ENCODE results near the gene TCF4. TPM values are rescaled to one million over a fixed set of nuclear protein-coding genes. Genes with fewer than 3 reads are reported as not detected.

The TCF4 gene
- total RNA-seq, 1 donor from 2014 or later: 115 TPM

DNA sequence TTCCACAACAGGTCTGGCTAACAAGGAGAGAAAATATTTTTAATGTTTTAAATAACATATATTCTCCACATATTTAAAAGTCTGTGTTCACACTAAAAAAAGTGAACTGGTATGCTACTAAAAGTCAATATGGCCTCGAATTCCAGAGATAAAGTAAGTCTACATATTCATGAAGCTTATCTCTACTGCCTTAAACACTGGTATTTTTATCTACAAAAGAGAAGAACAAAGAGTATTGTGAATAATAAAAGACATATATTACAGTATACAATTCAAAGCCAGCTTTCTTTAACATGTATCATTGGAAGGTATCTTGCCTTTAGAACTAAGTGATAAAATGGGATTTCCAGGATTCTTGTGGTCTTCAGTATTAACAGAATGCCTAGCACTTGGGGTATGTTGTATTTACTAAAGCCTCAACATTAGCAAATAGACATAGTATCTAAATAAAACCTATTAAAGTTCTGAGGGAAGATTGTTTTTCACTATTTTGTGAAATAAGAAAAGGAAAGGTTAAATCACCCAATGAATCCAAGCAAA is 325.9 kb downstream of the TCF4 start:
- peaks cover 25% of the 10 kb centered on the region for H3K36me3 ChIP-seq (ENCODE audit: insufficient read depth, low read length)
- Mint-ChIP-seq H3K9me3 (ENCODE audit: unreplicated experiment) (no peaks in the 10 kb centered on the region), H3K27ac (ENCODE audit: unreplicated experiment) (no peak overlapping the region), H3K36me3 (ENCODE audit: low read depth, unreplicated experiment) (peaks cover 16% of the 10 kb centered on the region), H3K27me3 (ENCODE audit: low read depth, unreplicated experiment) (no peaks in the 10 kb centered on the region), H3K4me3 (ENCODE audit: unreplicated experiment) (peak overlapping the region; percentile 23), H3K4me1 (ENCODE audit: low read depth, unreplicated experiment) (peaks cover 41% of the 10 kb centered on the region)
- H3K4me3 ChIP-seq (ENCODE audit: insufficient read depth, low read depth, low read length): no peak overlapping the region
- H3K9me3 ChIP-seq (ENCODE audit: insufficient read depth, low read depth, low read length): no peaks in the 10 kb centered on the region
- no peak for TF ChIP-seq EZH2 (IDR thresholded peaks at IDR 0.05; ENCODE audit: insufficient read depth, low read length)
- TF ChIP-seq, protein P1, sequence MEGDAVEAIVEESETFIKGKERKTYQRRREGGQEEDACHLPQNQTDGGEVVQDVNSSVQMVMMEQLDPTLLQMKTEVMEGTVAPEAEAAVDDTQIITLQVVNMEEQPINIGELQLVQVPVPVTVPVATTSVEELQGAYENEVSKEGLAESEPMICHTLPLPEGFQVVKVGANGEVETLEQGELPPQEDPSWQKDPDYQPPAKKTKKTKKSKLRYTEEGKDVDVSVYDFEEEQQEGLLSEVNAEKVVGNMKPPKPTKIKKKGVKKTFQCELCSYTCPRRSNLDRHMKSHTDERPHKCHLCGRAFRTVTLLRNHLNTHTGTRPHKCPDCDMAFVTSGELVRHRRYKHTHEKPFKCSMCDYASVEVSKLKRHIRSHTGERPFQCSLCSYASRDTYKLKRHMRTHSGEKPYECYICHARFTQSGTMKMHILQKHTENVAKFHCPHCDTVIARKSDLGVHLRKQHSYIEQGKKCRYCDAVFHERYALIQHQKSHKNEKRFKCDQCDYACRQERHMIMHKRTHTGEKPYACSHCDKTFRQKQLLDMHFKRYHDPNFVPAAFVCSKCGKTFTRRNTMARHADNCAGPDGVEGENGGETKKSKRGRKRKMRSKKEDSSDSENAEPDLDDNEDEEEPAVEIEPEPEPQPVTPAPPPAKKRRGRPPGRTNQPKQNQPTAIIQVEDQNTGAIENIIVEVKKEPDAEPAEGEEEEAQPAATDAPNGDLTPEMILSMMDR (IDR thresholded peaks at IDR 0.05; ENCODE audit: insufficient read depth, low read depth, low read length): no peak
- H3K27me3 ChIP-seq (ENCODE audit: insufficient read depth, low read length): no peaks in the 10 kb centered on the region
- H2AFZ ChIP-seq (ENCODE audit: low read depth, low read length): no peak overlapping the region
- DNase-seq (ENCODE audit: low read depth): peak; percentile 47
- no peaks in the 10 kb centered on the region for H4K20me1 ChIP-seq (ENCODE audit: insufficient read depth, low read length)
- peaks cover 27% of the 10 kb centered on the region for H3K4me1 ChIP-seq (ENCODE audit: insufficient read depth, low read length)
- H3K9ac ChIP-seq (ENCODE audit: low read length): no peak overlapping the region
- H3K79me2 ChIP-seq (ENCODE audit: insufficient read depth, low read length): no peaks in the 10 kb centered on the region
- no peak overlapping the region for H3K4me2 ChIP-seq (ENCODE audit: low read length)
- no peak for FAIRE-seq
- H3K27ac ChIP-seq (ENCODE audit: low read depth, low read length): no peak overlapping the region

DNA sequence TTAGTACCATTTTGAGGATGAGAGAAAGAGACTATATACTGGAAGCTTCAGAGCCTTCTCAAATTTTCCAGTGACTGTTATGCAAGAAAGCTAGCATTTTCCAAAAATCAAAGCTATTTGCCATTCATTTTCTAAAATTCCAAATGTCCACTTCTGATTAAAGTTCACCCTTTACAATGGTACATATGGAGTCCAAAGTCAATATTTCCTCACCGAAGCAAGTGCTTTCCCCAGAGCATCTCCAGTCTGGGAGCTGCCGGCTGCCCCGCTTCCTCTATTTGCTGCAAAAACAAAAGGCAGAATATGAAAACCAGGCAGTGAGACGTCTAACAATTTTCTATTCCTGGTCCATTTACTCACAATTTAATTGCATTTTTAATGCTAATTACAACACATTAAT is 326.7 kb downstream of the TCF4 start:
- H3K27me3 Mint-ChIP-seq (ENCODE audit: low read depth, unreplicated experiment): no peaks in the 10 kb centered on the region
- peaks cover 9% of the 10 kb centered on the region for H3K36me3 Mint-ChIP-seq (ENCODE audit: low read depth, unreplicated experiment)
- no peak overlapping the region for H3K4me3 ChIP-seq (ENCODE audit: insufficient read depth, low read depth, low read length)
- TF ChIP-seq, protein P1 (IDR thresholded peaks at IDR 0.05; ENCODE audit: insufficient read depth, low read depth, low read length): no peak
- TF ChIP-seq EZH2 (IDR thresholded peaks at IDR 0.05; ENCODE audit: insufficient read depth, low read length): no peak
- peaks cover 33% of the 10 kb centered on the region for H3K4me1 ChIP-seq (ENCODE audit: insufficient read depth, low read length)
- no peak overlapping the region for H3K27ac ChIP-seq (ENCODE audit: low read depth, low read length)
- H3K4me3 Mint-ChIP-seq (ENCODE audit: unreplicated experiment): no peak overlapping the region
- H3K4me1 Mint-ChIP-seq (ENCODE audit: low read depth, unreplicated experiment): peaks cover 41% of the 10 kb centered on the region
- H3K27me3 ChIP-seq (ENCODE audit: insufficient read depth, low read length): no peaks in the 10 kb centered on the region
- no peak overlapping the region for H3K4me2 ChIP-seq (ENCODE audit: low read length)
- no peaks in the 10 kb centered on the region for H4K20me1 ChIP-seq (ENCODE audit: insufficient read depth, low read length)
- DNase-seq (ENCODE audit: low read depth) (no peak), FAIRE-seq (no peak)
- no peak overlapping the region for H2AFZ ChIP-seq (ENCODE audit: low read depth, low read length)
- H3K9me3 ChIP-seq (ENCODE audit: insufficient read depth, low read depth, low read length): no peaks in the 10 kb centered on the region
- H3K36me3 ChIP-seq (ENCODE audit: insufficient read depth, low read length): peaks cover 24% of the 10 kb centered on the region
- no peak overlapping the region for H3K27ac Mint-ChIP-seq (ENCODE audit: unreplicated experiment)
- no peak overlapping the region for H3K9ac ChIP-seq (ENCODE audit: low read length)
- H3K79me2 ChIP-seq (ENCODE audit: insufficient read depth, low read length): no peaks in the 10 kb centered on the region
- H3K9me3 Mint-ChIP-seq (ENCODE audit: unreplicated experiment): no peaks in the 10 kb centered on the region

DNA sequence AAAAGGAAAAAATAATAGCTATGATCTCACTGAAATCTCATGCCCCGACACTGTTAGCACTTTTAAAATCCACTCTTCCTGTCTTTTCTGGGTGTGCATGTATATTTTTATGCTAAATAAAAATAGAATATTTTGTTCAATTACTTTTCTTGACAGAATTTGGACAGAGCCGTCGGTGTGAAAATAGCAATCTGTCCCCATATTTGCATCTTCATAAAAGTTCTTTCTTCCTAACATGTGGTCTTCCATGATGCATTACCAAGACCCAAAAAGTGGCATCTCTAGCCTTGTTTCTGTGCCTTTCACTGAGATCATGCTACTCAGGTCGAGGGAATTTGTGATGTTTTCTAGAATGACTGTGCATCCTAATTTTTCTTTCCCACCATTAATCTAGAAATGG is 329.9 kb downstream of the TCF4 start:
- H3K27ac Mint-ChIP-seq (ENCODE audit: unreplicated experiment): no peak overlapping the region
- Histone ChIP-seq H3K4me1 (ENCODE audit: insufficient read depth, low read length) (peaks cover 19% of the 10 kb centered on the region), H3K9ac (ENCODE audit: low read length) (no peak overlapping the region), H2AFZ (ENCODE audit: low read depth, low read length) (no peak overlapping the region), H3K27ac (ENCODE audit: low read depth, low read length) (no peak overlapping the region), H3K36me3 (ENCODE audit: insufficient read depth, low read length) (peaks cover 28% of the 10 kb centered on the region), H4K20me1 (ENCODE audit: insufficient read depth, low read length) (no peaks in the 10 kb centered on the region), H3K9me3 (ENCODE audit: insufficient read depth, low read depth, low read length) (no peaks in the 10 kb centered on the region), H3K4me3 (ENCODE audit: insufficient read depth, low read depth, low read length) (no peak overlapping the region), H3K27me3 (ENCODE audit: insufficient read depth, low read length) (no peaks in the 10 kb centered on the region), H3K79me2 (ENCODE audit: insufficient read depth, low read length) (no peaks in the 10 kb centered on the region), H3K4me2 (ENCODE audit: low read length) (no peak overlapping the region)
- DNase-seq (ENCODE audit: low read depth) (no peak), FAIRE-seq (no peak)
- TF ChIP-seq, protein P1 (IDR thresholded peaks at IDR 0.05; ENCODE audit: insufficient read depth, low read depth, low read length): no peak
- no peak for TF ChIP-seq EZH2 (IDR thresholded peaks at IDR 0.05; ENCODE audit: insufficient read depth, low read length)
- H3K9me3 Mint-ChIP-seq (ENCODE audit: unreplicated experiment): no peaks in the 10 kb centered on the region
- no peak overlapping the region for H3K4me3 Mint-ChIP-seq (ENCODE audit: unreplicated experiment)
- H3K4me1 Mint-ChIP-seq (ENCODE audit: low read depth, unreplicated experiment): peaks cover 36% of the 10 kb centered on the region
- H3K27me3 Mint-ChIP-seq (ENCODE audit: low read depth, unreplicated experiment): no peaks in the 10 kb centered on the region
- peaks cover 12% of the 10 kb centered on the region for H3K36me3 Mint-ChIP-seq (ENCODE audit: low read depth, unreplicated experiment)
